Fibroblast of gingiva (primary cell): ENCODE measurements around the gene CDH4.
A peak's percentile ranks its signal among the peaks of the same experiment; 100 is the strongest.

Experiments used
- DNase-seq: peaks from one replicate; pipeline ENCODE4 v3.0.0-alpha.2; 2011; ENCODE audit warnings: low read depth

Gene CDH4

GRCh38 chr20:61535536-61535935, 283.5 kb downstream of the CDH4 start:
- DNase-seq, result no peak

GRCh38 chr20:61535956-61536355, 283.9 kb downstream of the CDH4 start:
- no peak for DNase-seq

- no peak for DNase-seq
These were observed 284.6 kb downstream of the CDH4 start for GRCh38 chr20:61536671-61537070.

- DNase-seq, result no peak
These were observed 285.4 kb downstream of the CDH4 start for GRCh38 chr20:61537239-61538182.

GRCh38 chr20:61538183-61538942, 286.3 kb downstream of the CDH4 start:
- DNase-seq, result no peak

GRCh38 chr20:61538943-61539265, 286.8 kb downstream of the CDH4 start:
- DNase-seq, result no peak

GRCh38 chr20:61539706-61540360, 287.8 kb downstream of the CDH4 start:
- DNase-seq, result no peak

- DNase-seq, result no peak
These were observed 289.5 kb downstream of the CDH4 start for GRCh38 chr20:61541537-61541936.

GRCh38 chr20:61543086-61543485, 291.0 kb downstream of the CDH4 start:
- DNase-seq, result no peak

- DNase-seq, result no peak
These were observed 292.1 kb downstream of the CDH4 start for GRCh38 chr20:61543931-61544745.

- DNase-seq, result no peak
These were observed 293.1 kb downstream of the CDH4 start for GRCh38 chr20:61544910-61545889.

GRCh38 chr20:61546641-61547040, 294.6 kb downstream of the CDH4 start:
- no peak for DNase-seq

- no peak for DNase-seq
These were observed 296.0 kb downstream of the CDH4 start for GRCh38 chr20:61548069-61548468.

GRCh38 chr20:61549865-61550264, 297.8 kb downstream of the CDH4 start:
- DNase-seq, result no peak

GRCh38 chr20:61551401-61551800, 299.3 kb downstream of the CDH4 start:
- DNase-seq, result no peak

GRCh38 chr20:61554617-61555016, 302.6 kb downstream of the CDH4 start:
- no peak for DNase-seq

- DNase-seq, result no peak
These were observed 303.5 kb downstream of the CDH4 start for GRCh38 chr20:61555566-61555965.

- peak; percentile 62 for DNase-seq
These were observed 304.1 kb downstream of the CDH4 start for GRCh38 chr20:61556111-61556510.

- no peak for DNase-seq
These were observed 304.6 kb downstream of the CDH4 start for GRCh38 chr20:61556673-61557072.

- no peak for DNase-seq
These were observed 305.6 kb downstream of the CDH4 start for GRCh38 chr20:61557621-61558020.

GRCh38 chr20:61558726-61559125, 306.7 kb downstream of the CDH4 start:
- DNase-seq, result no peak
